ENCODE data around the gene SH2D1B.
"Not testable (repeated sequence)": the region's sequence is repeated elsewhere in the genome, so short reads cannot be mapped to it uniquely, and the experiment has no call there.

SH2D1B gene

GRCh38 chr1:162359523-162360236 is 52.3 kb downstream of the SH2D1B start:
- no peak for DNase-seq

- no peak for DNase-seq
These were observed 53.0 kb downstream of the SH2D1B start for GRCh38 chr1:162358928-162359327.

- peak; percentile 32 for DNase-seq
These were observed 54.2 kb downstream of the SH2D1B start for GRCh38 chr1:162357681-162358266.

- no peak for DNase-seq
These were observed 58.2 kb downstream of the SH2D1B start for GRCh38 chr1:162353702-162354101.

- DNase-seq: no peak
These were observed 58.9 kb downstream of the SH2D1B start for GRCh38 chr1:162353078-162353477.

- not testable (repeated sequence) for DNase-seq
These were observed 60.1 kb downstream of the SH2D1B start for GRCh38 chr1:162351874-162352273.

GRCh38 chr1:162351246-162351842 is 60.6 kb downstream of the SH2D1B start:
- DNase-seq: no peak

GRCh38 chr1:162349635-162350330 is 62.2 kb downstream of the SH2D1B start:
- DNase-seq: no peak

- no peak for DNase-seq
These were observed 64.7 kb downstream of the SH2D1B start for GRCh38 chr1:162347281-162347680.

All from NCI-H2029 treated with DMSO at 0.1 percent for 48 hours (cell line).